Panc1 (cell line): Measurements from ENCODE around the gene PRKG1. TPM values are rescaled to one million over a fixed set of nuclear protein-coding genes. Genes with fewer than 3 reads are reported as not detected.

Experiments used
- ATAC-seq: fragments of 200-7000 bp; cut with Tn5 transposase; 2 replicates; pipeline ENCODE4 v1.9.1; 2020; ENCODE audit warnings: mild to moderate bottlenecking, moderate library complexity
- BruUV-seq: library from RNA; stranded (reverse); fragments of 400-500 nt; replicated peaks from 2 replicates; lab custom pipeline; 2021; lab: Mats Ljungman, UMichigan
- CTCF ChIA-PET: fragments of 300-600 bp; sonication (Branson Sonifier 250); formaldehyde crosslinking; loops from one replicate; lab custom pipeline; 2022; ENCODE audit warnings: antibody characterized with exemption; lab: Charles Lee
- POLR2A ChIA-PET: fragments of 300-600 bp; sonication (Branson Sonifier 250); formaldehyde crosslinking; loops from one replicate; lab custom pipeline; 2022; ENCODE audit warnings: antibody characterized with exemption; lab: Charles Lee
- DNase-seq: peaks from one replicate; pipeline ENCODE4 v3.0.0-alpha.2; 2010; ENCODE audit warnings: low read depth, low spot score
- H3K27ac ChIP-seq: 2 replicates; pipeline ENCODE4 v1.5.1; 2011; ENCODE audit warnings: mild to moderate bottlenecking, low read length, inconsistent platforms
- H3K27me3 ChIP-seq: fragments of 200-500 bp; sonication (Bioruptor generic); 2 replicates; pipeline ENCODE4 v1.6.0; 2014; ENCODE audit warnings: low read length, inconsistent platforms; ENCODE audit not compliant: control insufficient read depth, insufficient read depth
- H3K36me3 ChIP-seq: fragments of 200-500 bp; sonication (Bioruptor generic); 2 replicates; pipeline ENCODE4 v1.5.1; 2014; ENCODE audit warnings: inconsistent platforms, mild to moderate bottlenecking, low read length, moderate library complexity; ENCODE audit not compliant: control insufficient read depth, insufficient read depth
- H3K4me1 ChIP-seq: 2 replicates; pipeline ENCODE4 v1.5.1; 2011; ENCODE audit warnings: inconsistent platforms, mild to moderate bottlenecking, low read length, moderate library complexity; ENCODE audit not compliant: control insufficient read depth, insufficient read depth
- H3K4me3 ChIP-seq, 2 experiments: 2 replicates each; pipeline ENCODE4 v1.5.1; 2011 to 2012; ENCODE audit warnings: low read depth in 2 of 2, low read length in 2 of 2, mild to moderate bottlenecking in 2 of 2, inconsistent platforms in 1 of 2, moderate library complexity in 1 of 2
- H3K9me3 ChIP-seq: fragments of 200-500 bp; sonication (Bioruptor generic); 2 replicates; pipeline ENCODE4 v1.5.1; 2014; ENCODE audit warnings: low read depth, mild to moderate bottlenecking, inconsistent platforms, low read length, moderate library complexity; ENCODE audit not compliant: control insufficient read depth, insufficient read depth
- CTCF ChIP-seq: fragments of 450-650 bp; IDR thresholded peaks from 2 replicates; pipeline ENCODE4 v1.5.1; 2017; ENCODE audit warnings: mild to moderate bottlenecking
- POLR2AphosphoS5 ChIP-seq: IDR thresholded peaks from 2 replicates; pipeline ENCODE4 v1.6.1; 2012; ENCODE audit warnings: mild to moderate bottlenecking, low read depth, low read length, moderate library complexity
- REST ChIP-seq, 2 experiments: IDR thresholded peaks; 2 replicates each; pipeline ENCODE4 v1.6.1; 2011 to 2012; ENCODE audit warnings: low read depth in 2 of 2, control low read depth in 1 of 2, low read length in 1 of 2, mild to moderate bottlenecking in 1 of 2, moderate library complexity in 1 of 2; ENCODE audit not compliant: insufficient read depth in 1 of 2
- SIN3A ChIP-seq: IDR thresholded peaks from 2 replicates; pipeline ENCODE4 v1.6.1; 2012; ENCODE audit warnings: low read depth, mild to moderate bottlenecking, low read length, moderate library complexity, borderline replicate concordance; ENCODE audit not compliant: insufficient read depth
- TCF7L2 ChIP-seq: IDR thresholded peaks from 2 replicates; pipeline ENCODE4 v1.6.1; 2011; ENCODE audit warnings: mild to moderate bottlenecking, low read depth, low read length, inconsistent platforms
- in situ Hi-C: cut with HindIII; loops from 2 replicates; pipeline ENCODE4 v1.10.0; 2016; ENCODE audit warnings: low sequenced_read_pairs, low pct_unique_long_range_greater_than_20kb
- intact Hi-C: fragments of 100-400 bp; cut with micrococcal nuclease; formaldehyde crosslinking; loops from one replicate; pipeline ENCODE4 v1.10.0; 2022; ENCODE audit not compliant: unreplicated experiment
- total RNA-seq: library from RNA; stranded (reverse); gene quantifications from one replicate; pipeline ENCODE4 v1.2.1, GENCODE V29; 2021; ENCODE audit not compliant: unreplicated experiment

Gene PRKG1
- total RNA-seq, 1 experiment from 2014 or later: 0.92 TPM

- TF ChIP-seq REST (IDR thresholded peaks at IDR 0.05; ENCODE audit: insufficient read depth in 1 of 2, low read depth in 2 of 2, low read length in 1 of 2) (no peak), CTCF (no peak), SIN3A (no peak), TCF7L2 (no peak), POLR2AphosphoS5 (no peak)
- intact Hi-C loops (no loop called here), in situ Hi-C loops (no loop called here)
- ChIA-PET POLR2A (no interaction called here), CTCF (interaction anchor here (0.6 kb wide), 1 partner anchor 141 kb away, joined by 3 read pairs; no protein-coding TSS in a partner anchor)
- Histone ChIP-seq H3K36me3 (no peaks in the 10 kb centered on the region), H3K4me3 (no peak overlapping the region), H3K9me3 (no peaks in the 10 kb centered on the region), H3K4me1 (no peaks in the 10 kb centered on the region), H3K27ac (no peak overlapping the region), H3K27me3 (peaks cover 3% of the 10 kb centered on the region; the same call in 1 of the 2 replicates)
- no peak for ATAC-seq
- no peak for DNase-seq
- BruUV-seq: no TSS peak
Measured at GRCh38 chr10:51729822-51730555, 655.7 kb downstream of the PRKG1 start.

GRCh38 chr10:51733057-51733456 lies 658.8 kb downstream of the PRKG1 start:
- H3K27ac ChIP-seq: no peak overlapping the region
- intact Hi-C loops: no loop called here
- ChIA-PET POLR2A (no interaction called here), CTCF (no interaction called here)
- no peak overlapping the region for H3K4me3 ChIP-seq
- BruUV-seq: no TSS peak
- no peaks in the 10 kb centered on the region for H3K36me3 ChIP-seq
- peaks cover 3% of the 10 kb centered on the region; the same call in 1 of the 2 replicates for H3K27me3 ChIP-seq
- no peak for TF ChIP-seq REST (IDR thresholded peaks at IDR 0.05; ENCODE audit: insufficient read depth in 1 of 2, low read depth in 2 of 2, low read length in 1 of 2)
- no peak for TF ChIP-seq TCF7L2
- no peak for TF ChIP-seq POLR2AphosphoS5
- no peak for TF ChIP-seq CTCF
- TF ChIP-seq SIN3A: no peak
- H3K9me3 ChIP-seq: no peaks in the 10 kb centered on the region
- DNase-seq (no peak), ATAC-seq (no peak)
- in situ Hi-C loops: no loop called here
- H3K4me1 ChIP-seq: no peaks in the 10 kb centered on the region
